ENCODE data around the gene TRAF3.
"Not testable (repeated sequence)": the region's sequence is repeated elsewhere in the genome, so short reads cannot be mapped to it uniquely, and the experiment has no call there.

The TRAF3 gene

DNA sequence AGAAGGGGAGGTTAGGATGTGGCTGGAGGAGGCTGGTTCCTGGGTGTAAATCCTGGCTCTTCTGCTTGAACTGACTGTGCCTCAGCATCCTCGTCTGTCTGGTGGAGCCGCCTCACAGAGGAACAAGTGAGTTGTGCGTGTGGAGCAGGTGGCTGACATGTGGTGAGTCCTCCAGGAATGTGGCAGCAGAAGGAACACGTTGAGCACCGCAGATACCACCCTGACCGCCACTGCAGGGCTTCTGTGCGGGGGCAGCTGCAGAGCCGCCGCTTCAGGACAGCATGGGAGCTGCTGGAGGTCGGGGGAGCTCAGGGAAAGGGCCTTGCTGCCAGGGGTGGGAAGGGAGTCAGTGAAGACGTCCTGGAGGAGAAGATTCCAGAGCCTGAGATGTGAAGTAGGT, 48.9 kb downstream of the TRAF3 start:
- in situ Hi-C loops (cut with MboI; ENCODE audit: low sequenced_read_pairs): no loop called here

DNA sequence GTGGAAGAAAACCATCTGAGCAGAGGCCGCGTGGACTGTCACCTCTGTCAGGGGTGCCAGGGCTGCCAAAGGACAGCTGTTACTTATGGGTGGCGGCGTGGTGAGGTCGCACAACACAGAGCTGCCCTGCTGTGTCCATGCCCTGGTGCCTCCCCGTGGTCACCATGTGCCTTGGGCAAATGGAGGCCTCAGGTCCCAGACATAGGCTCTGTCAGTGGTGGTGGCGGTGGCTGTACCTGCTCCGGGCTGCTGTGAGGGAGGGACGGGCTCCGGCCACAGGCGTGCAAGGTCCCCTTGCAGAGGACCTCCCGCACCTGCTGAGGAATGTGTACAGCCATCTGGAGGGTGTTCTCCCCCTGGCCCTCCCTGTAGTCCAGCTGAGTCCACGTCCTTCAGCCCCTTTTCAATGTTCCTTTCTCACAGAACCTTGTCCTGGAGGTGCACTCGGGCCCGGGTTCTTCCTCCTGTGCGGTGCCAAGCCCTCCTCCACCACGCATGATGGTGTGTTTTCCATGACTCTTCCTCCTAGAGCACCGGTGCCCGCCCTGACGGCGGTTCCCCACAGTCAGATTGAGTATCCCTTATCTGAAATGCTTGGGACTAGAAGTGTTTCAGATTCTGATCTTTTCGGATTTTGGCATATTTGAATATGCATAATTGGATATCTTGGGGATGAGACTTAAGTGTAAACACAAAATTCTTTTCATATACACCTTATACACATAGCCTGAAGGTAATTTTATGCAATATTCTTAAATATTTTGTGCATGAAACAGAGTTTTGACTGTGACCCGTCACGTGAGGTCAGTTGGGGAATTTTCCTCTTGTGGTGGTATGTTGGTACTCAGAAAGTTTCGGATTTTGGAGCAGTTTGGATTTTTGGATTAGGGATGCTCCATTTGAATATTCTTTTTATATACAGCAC, 49.8 kb downstream of the TRAF3 start:
- in situ Hi-C loops (cut with MboI; ENCODE audit: low sequenced_read_pairs): no loop called here

DNA sequence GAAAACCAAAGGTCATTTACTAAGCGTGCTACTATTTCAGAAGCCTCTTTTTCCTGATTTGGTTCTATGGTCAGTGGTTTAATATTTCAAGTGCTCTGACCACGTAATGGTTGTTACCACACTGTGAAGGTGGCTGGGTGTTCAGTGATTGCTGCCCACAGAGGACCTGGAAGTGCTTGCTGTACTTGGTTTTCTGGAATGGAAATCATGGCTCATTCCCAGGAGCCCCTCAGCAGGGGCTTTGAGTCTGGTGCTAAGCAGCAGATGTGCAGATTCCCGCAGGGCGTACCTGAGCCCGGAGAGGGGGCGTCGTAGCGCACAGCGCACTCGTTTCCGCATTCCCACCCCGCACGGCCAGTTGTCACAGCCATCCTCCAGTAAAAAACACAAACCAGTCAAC, 50.5 kb downstream of the TRAF3 start:
- in situ Hi-C loops (cut with MboI; ENCODE audit: low sequenced_read_pairs): no loop called here

- in situ Hi-C loops (cut with MboI; ENCODE audit: low sequenced_read_pairs): no loop called here
Observed at GRCh38 chr14:102828151-102828550, 50.9 kb downstream of the TRAF3 start.

DNA sequence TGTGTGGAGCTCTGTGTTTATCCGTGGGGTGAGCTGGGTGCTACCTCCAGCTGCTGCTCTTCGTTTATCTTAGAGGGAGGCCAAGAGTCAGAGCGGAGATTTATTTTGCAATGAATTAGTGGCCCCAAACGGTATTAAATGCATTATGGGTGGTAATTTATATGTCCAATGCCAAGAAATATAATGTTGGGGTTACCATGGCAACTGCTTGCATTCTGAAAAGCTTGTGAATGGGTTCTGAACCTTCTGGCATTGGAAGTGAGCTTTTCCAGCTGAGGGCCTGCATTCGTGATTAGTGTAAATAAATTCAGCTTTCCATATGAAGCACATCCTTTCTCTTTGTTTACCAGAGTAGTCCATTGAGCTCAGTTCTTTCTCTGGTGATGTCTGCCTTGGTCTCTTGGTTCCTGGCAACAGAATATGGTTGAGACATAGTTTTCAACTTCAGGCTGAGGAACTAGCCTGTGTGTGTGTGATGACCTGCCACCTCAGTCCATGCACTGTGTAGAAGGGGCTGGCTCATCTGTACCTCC, 51.8 kb downstream of the TRAF3 start:
- in situ Hi-C loops (cut with MboI; ENCODE audit: low sequenced_read_pairs): no loop called here

DNA sequence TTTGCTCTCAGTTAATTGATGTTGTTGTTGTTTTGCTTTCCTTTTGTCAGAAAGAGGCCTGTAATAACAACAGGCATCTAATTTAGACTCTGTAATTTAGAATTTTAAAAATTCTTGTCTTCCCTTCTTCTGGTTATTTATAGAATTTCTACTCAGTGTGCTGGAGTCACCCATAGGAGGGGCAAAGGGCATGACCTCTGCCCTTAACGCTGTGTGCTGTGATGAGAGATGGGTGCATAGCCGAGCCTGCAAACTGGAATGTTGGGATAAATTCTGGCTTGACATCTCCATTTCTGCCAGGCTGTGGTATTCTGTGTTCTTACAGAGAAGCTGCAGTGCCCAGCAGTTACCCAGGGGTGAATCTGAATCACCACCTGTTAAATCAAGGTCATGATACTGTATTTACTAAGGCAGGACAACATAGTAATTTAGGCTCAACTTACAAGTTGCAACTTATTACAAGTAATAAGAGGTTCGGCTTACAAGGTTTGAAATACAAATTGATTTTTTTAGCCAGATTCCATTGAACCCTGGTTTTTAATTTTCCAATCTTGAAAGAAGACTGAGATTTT, 53.3 kb downstream of the TRAF3 start:
- in situ Hi-C loops (cut with MboI; ENCODE audit: low sequenced_read_pairs): no loop called here

GRCh38 chr14:102831163-102831804, 54.0 kb downstream of the TRAF3 start:
- in situ Hi-C loops (cut with MboI; ENCODE audit: low sequenced_read_pairs): no loop called here

GRCh38 chr14:102833341-102833740, 56.1 kb downstream of the TRAF3 start:
- in situ Hi-C loops (cut with MboI; ENCODE audit: low sequenced_read_pairs): no loop called here

DNA sequence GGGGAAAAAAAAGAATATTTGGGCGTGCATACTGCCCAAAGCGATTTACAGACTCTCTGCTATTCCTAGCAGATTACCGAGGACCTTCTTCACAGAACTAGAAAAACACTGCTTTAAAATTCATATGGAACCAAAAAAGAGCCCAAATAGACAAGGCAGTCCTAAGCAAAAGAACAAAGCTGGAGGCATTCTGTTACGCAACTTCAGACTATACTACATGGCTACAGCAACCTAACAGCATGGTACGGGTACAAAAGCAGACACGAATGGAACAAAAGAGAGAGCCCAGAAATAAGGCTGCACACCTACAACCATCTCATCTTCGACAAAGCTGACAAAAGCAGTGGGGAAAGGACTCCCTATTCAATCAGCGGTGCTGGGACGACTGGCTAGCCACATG, 56.7 kb downstream of the TRAF3 start:
- in situ Hi-C loops (cut with MboI; ENCODE audit: low sequenced_read_pairs): no loop called here

GRCh38 chr14:102835959-102836358, 58.7 kb downstream of the TRAF3 start:
- in situ Hi-C loops (cut with MboI; ENCODE audit: low sequenced_read_pairs): no loop called here

- in situ Hi-C loops (cut with MboI; ENCODE audit: low sequenced_read_pairs): not testable (repeated sequence)
Observed at GRCh38 chr14:102837120-102837519, 59.9 kb downstream of the TRAF3 start.

- in situ Hi-C loops (cut with MboI; ENCODE audit: low sequenced_read_pairs): no loop called here
Observed at GRCh38 chr14:102838501-102838900, 61.3 kb downstream of the TRAF3 start.

DNA sequence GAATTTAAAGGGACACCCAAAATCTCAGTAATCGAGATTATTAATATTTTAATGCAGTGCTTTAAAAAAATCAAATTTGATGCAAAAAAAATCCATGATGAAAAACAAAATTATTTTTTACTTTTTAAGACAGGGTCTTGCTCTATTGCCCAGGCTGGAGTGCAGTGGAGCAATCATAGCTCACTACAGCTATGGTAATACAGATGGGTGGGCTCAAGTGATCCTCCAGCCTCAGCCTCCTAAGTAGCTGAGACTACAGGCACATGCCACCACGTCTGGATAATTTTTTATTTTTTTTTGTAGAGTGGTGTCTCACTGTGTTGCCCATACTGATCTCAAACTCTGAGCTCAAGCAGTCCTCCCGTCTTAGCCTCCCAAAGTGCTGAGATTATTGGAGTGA, 62.9 kb downstream of the TRAF3 start:
- in situ Hi-C loops (cut with MboI; ENCODE audit: low sequenced_read_pairs): no loop called here

DNA sequence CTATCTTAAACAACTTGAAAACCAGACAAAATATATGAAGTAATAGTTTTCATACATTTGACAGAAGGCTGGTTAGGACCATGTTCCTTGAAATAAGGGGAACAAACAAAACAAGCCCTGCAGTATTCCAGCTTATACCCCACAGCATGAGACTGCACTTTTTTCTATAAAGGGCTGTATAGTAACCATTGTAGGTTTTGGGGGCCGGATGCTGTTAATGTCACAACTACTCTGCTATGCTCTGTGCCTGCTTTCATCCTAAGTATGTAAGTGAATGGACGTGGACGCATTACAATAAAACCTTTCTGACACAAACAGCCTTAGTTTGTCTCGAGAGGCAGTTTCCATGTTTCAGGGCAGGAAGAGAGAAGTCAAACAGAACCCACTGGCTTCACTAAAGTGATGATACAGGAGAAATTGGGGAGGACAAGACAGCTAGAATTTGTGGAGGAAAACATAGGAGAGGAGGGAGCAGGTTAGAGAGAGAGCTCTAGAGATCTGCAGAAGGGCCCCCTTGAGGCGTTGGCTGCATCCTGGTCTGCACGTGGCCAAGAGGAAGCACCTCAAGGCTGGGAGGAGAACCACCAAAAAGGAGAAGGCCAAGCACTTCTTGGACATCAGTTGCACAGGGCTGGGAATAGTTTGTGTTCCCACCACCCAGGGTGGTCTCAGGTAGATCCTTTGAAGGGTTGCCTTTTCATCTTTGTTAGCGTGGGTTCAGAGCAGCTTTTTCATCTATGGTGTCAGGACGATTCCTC, 63.7 kb downstream of the TRAF3 start:
- in situ Hi-C loops (cut with MboI; ENCODE audit: low sequenced_read_pairs): no loop called here

DNA sequence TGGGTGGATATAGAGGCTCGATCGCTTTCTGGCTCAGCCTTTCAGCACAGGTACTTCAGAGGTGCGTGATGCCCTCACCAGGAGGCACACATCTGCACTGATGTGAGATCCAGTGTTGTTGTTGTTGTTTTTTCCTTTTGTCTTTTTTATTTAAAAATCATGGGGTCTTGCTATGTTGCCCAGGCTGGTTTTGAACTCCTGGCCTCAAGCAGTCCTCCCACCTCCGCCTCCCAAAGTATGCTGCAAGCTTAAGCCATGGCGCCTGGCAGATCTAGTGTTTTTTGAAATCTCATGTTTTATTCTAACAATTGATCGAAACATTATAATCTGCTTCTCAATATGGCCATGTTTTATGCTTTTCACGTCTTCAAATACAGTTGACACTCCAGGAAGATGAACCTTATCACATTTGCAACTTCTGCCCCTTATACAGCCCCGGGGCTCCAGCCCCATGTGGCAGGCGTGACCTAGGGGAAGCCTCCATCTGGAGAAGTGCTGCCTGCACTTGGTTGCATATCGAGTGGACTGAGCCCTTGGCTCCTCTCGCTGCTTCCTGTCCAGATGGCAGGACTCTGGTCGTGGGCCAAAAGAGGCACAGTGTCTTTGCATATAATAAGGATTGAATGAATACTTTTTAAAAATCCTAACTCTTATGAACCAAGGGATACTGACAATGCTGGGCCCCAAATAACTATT, 71.7 kb downstream of the TRAF3 start:
- in situ Hi-C loops (cut with MboI; ENCODE audit: low sequenced_read_pairs): no loop called here

- in situ Hi-C loops (cut with MboI; ENCODE audit: low sequenced_read_pairs): no loop called here
Observed at GRCh38 chr14:102849526-102850379, 72.5 kb downstream of the TRAF3 start.

DNA sequence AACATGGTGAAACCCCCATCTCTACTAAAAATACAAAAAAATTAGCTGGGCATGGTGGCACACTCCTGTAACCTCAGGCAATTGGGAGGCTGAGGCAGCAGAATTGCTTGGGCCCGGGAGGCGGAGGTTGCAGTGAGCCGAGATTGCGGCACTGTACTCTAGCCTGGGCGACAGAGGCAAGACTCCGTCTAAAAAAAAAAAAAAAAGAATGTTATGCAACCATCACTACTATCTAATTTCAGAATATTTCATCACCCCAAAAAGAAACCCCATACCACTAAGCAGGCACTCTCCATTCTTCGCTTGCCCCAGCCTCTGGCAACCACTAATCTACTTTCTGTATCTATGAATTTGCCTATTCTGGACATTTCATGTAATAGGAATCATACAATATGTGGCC, 76.4 kb downstream of the TRAF3 start:
- in situ Hi-C loops (cut with MboI; ENCODE audit: low sequenced_read_pairs): no loop called here

DNA sequence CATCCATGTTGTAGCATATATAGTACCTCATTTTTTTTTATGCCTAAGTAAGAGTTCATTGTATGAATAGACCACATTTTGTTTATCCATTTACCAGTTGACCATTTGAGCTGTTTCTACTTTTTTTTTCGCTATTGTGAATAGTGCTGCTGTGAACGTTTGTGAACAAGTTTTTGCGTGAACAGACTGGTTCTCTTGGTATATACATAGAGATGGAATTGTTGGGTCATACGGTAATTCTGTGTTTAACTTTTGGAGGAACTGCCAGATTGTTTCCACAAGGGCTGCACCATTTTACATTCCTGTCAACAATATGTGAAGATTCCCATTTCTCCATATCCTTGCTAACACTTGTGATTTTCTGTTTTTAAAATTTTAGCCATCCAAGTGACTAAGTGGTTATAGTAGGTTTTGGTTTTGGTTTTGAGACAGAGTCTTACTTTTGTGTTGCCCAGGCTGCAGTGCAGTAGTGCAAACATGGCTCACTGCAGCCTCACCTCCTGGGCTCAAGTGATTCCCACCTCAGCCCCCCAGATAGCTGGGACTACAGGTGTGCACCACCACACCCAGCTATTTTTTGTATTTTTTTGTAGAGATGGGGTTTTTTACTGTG, 76.9 kb downstream of the TRAF3 start:
- in situ Hi-C loops (cut with MboI; ENCODE audit: low sequenced_read_pairs): no loop called here

DNA sequence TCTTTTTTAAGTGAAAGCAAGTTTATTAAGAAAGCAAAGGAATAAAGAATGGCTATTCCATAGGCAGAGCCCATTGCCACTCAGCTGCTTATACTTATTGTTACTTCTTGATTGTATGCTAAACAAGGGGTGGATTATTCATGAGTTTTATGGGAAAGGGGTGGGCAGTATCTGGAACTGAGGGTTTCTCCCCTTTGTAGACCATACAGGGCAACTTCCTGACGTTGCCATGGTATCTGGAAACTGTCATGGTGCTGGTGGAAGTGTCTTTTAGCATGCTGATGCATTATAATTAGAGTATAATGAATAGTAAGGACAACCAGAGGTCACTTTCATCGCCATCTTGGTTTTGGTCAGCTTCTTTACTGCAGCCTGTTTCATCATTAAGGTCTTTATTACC, 78.9 kb downstream of the TRAF3 start:
- in situ Hi-C loops (cut with MboI; ENCODE audit: low sequenced_read_pairs): no loop called here

All from HL-60/S4 treated with retinoic acid at 250 ng/mL for 4 days and 3 days (cell line).